NCI-H2171 (cell line): ENCODE data around the gene CDHR3.

Experiments
- DNase-seq: peaks from one replicate; lab custom pipeline; 2025; lab: John Stamatoyannopoulos, UW

The CDHR3 gene

GRCh38 chr7:106050746-106051117 lies 87.7 kb downstream of the CDHR3 start:
- DNase-seq: no peak

GRCh38 chr7:106052681-106053080 lies 89.6 kb downstream of the CDHR3 start:
- DNase-seq: no peak

GRCh38 chr7:106053109-106053508 lies 90.0 kb downstream of the CDHR3 start:
- no peak for DNase-seq

GRCh38 chr7:106054156-106054910 lies 91.3 kb downstream of the CDHR3 start:
- no peak for DNase-seq

GRCh38 chr7:106054971-106055532 lies 92.0 kb downstream of the CDHR3 start:
- no peak for DNase-seq

- peak; percentile 26 for DNase-seq
Measured at GRCh38 chr7:106056513-106057203, 93.6 kb downstream of the CDHR3 start.

- no peak for DNase-seq
Measured at GRCh38 chr7:106057204-106057961, 94.3 kb downstream of the CDHR3 start.

- DNase-seq: peak; percentile 92
Measured at GRCh38 chr7:106057962-106058927, 95.2 kb downstream of the CDHR3 start.

- no peak for DNase-seq
Measured at GRCh38 chr7:106058928-106059324, 95.9 kb downstream of the CDHR3 start.

GRCh38 chr7:106059556-106059955 lies 96.5 kb downstream of the CDHR3 start:
- DNase-seq: no peak

- no peak for DNase-seq
Measured at GRCh38 chr7:106060394-106060920, 97.4 kb downstream of the CDHR3 start.

GRCh38 chr7:106061301-106061979 lies 98.4 kb downstream of the CDHR3 start:
- DNase-seq: no peak

- no peak for DNase-seq
Measured at GRCh38 chr7:106062006-106062405, 98.9 kb downstream of the CDHR3 start.

GRCh38 chr7:106062521-106062931 lies 99.5 kb downstream of the CDHR3 start:
- DNase-seq: no peak

- DNase-seq: no peak
Measured at GRCh38 chr7:106063024-106063423, 100.0 kb downstream of the CDHR3 start.

GRCh38 chr7:106063692-106064091 lies 100.6 kb downstream of the CDHR3 start:
- no peak for DNase-seq

GRCh38 chr7:106064316-106064715 lies 101.3 kb downstream of the CDHR3 start:
- peak; percentile 75 for DNase-seq

- DNase-seq: peak; percentile 34
Measured at GRCh38 chr7:106064771-106065574, 101.9 kb downstream of the CDHR3 start.
